SK-N-SH (cell line): ENCODE results near the gene MBD3.

Experiments used
- ELF1 ChIP-seq: IDR thresholded peaks from 2 replicates; pipeline ENCODE4 v1.4.0; 2012
- EP300 ChIP-seq, 2 experiments: IDR thresholded peaks; 2 replicates each; pipeline versions ENCODE4 v1.4.0 to v1.6.1; 2012; ENCODE audit warnings: borderline replicate concordance in 1 of 2, low read depth in 1 of 2, low read length in 1 of 2
- POLR2AphosphoS5 ChIP-seq: IDR thresholded peaks from 2 replicates; pipeline ENCODE4 v1.6.1; 2012; ENCODE audit warnings: low read depth, low read length
- RAD21 ChIP-seq: IDR thresholded peaks from 2 replicates; pipeline ENCODE4 v1.6.1; 2012; ENCODE audit warnings: mild to moderate bottlenecking, low read length
- RCOR1 ChIP-seq: fragments of 150-350 bp; IDR thresholded peaks from 2 replicates; pipeline ENCODE4 v1.6.1; 2017; ENCODE audit warnings: antibody characterized with exemption, low read length
- REST ChIP-seq: IDR thresholded peaks from 2 replicates; pipeline ENCODE4 v1.6.1; 2012; ENCODE audit warnings: mild to moderate bottlenecking, low read depth, low read length, moderate library complexity
- SIN3A ChIP-seq: IDR thresholded peaks from 2 replicates; pipeline ENCODE4 v1.6.1; 2012; ENCODE audit warnings: low read depth, mild to moderate bottlenecking, low read length, moderate library complexity, borderline replicate concordance
- TAF1 ChIP-seq: IDR thresholded peaks from 2 replicates; pipeline ENCODE4 v1.6.1; 2012; ENCODE audit warnings: low read depth, mild to moderate bottlenecking, low read length, moderate library complexity, borderline replicate concordance
- TCF12 ChIP-seq: IDR thresholded peaks from 2 replicates; pipeline ENCODE4 v1.4.0; 2012
- YY1 ChIP-seq: IDR thresholded peaks from 2 replicates; pipeline ENCODE4 v1.4.0; 2012; ENCODE audit warnings: low read depth, mild to moderate bottlenecking
- TF ChIP-seq, protein P1 (sequence below): fragments of 200-600 bp; sonication (generic); IDR thresholded peaks from 2 replicates; pipeline ENCODE4 v1.6.1; 2017; ENCODE audit warnings: antibody characterized with exemption, mild to moderate bottlenecking, moderate library complexity
- TF ChIP-seq, protein P2 (sequence below): IDR thresholded peaks from 2 replicates; pipeline ENCODE4 v1.4.0; 2012; ENCODE audit warnings: low read depth
- TF ChIP-seq, protein P3 (sequence below): fragments of 150-350 bp; IDR thresholded peaks from 2 replicates; pipeline ENCODE4 v1.6.1; 2017; ENCODE audit warnings: antibody characterized with exemption, low read length, low read depth, borderline replicate concordance

DNA sequence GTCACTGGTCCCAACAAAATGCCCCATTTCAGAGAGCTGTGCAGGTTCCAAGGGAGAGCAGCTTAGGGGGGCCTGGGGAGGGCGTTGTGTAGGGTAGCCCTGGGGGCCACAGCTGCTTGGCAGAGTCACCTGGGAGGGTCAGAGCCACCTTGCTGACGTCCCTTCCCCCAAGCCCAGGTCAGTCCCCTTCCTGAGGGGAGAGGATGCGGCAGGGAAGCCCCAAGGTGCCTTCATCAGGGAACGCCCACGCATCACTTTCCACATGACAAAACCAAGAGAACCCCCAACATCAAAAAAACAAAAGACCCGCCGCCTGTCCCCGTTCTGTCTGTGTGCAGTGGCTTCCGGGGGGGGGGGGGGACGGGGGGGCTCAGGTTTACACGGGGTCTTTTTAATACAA is 17.9 kb upstream of the MBD3 start:
- TF ChIP-seq, protein P1, sequence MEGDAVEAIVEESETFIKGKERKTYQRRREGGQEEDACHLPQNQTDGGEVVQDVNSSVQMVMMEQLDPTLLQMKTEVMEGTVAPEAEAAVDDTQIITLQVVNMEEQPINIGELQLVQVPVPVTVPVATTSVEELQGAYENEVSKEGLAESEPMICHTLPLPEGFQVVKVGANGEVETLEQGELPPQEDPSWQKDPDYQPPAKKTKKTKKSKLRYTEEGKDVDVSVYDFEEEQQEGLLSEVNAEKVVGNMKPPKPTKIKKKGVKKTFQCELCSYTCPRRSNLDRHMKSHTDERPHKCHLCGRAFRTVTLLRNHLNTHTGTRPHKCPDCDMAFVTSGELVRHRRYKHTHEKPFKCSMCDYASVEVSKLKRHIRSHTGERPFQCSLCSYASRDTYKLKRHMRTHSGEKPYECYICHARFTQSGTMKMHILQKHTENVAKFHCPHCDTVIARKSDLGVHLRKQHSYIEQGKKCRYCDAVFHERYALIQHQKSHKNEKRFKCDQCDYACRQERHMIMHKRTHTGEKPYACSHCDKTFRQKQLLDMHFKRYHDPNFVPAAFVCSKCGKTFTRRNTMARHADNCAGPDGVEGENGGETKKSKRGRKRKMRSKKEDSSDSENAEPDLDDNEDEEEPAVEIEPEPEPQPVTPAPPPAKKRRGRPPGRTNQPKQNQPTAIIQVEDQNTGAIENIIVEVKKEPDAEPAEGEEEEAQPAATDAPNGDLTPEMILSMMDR, result no peak
- TF ChIP-seq, protein P2, sequence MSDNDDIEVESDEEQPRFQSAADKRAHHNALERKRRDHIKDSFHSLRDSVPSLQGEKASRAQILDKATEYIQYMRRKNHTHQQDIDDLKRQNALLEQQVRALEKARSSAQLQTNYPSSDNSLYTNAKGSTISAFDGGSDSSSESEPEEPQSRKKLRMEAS, result no peak
- TF ChIP-seq RAD21 (no peak), YY1 (no peak), SIN3A (no peak), TCF12 (no peak), REST (no peak), ELF1 (no peak), POLR2AphosphoS5 (no peak), RCOR1 (no peak), EP300 (IDR thresholded peaks at IDR 0.05; ENCODE audit: borderline replicate concordance in 1 of 2, low read depth in 1 of 2, low read length in 1 of 2) (no peak), TAF1 (no peak)
- TF ChIP-seq, protein P3, sequence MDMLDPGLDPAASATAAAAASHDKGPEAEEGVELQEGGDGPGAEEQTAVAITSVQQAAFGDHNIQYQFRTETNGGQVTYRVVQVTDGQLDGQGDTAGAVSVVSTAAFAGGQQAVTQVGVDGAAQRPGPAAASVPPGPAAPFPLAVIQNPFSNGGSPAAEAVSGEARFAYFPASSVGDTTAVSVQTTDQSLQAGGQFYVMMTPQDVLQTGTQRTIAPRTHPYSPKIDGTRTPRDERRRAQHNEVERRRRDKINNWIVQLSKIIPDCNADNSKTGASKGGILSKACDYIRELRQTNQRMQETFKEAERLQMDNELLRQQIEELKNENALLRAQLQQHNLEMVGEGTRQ, result no peak
